Measurements from ENCODE around the gene PRRT3.

Gene PRRT3

DNA sequence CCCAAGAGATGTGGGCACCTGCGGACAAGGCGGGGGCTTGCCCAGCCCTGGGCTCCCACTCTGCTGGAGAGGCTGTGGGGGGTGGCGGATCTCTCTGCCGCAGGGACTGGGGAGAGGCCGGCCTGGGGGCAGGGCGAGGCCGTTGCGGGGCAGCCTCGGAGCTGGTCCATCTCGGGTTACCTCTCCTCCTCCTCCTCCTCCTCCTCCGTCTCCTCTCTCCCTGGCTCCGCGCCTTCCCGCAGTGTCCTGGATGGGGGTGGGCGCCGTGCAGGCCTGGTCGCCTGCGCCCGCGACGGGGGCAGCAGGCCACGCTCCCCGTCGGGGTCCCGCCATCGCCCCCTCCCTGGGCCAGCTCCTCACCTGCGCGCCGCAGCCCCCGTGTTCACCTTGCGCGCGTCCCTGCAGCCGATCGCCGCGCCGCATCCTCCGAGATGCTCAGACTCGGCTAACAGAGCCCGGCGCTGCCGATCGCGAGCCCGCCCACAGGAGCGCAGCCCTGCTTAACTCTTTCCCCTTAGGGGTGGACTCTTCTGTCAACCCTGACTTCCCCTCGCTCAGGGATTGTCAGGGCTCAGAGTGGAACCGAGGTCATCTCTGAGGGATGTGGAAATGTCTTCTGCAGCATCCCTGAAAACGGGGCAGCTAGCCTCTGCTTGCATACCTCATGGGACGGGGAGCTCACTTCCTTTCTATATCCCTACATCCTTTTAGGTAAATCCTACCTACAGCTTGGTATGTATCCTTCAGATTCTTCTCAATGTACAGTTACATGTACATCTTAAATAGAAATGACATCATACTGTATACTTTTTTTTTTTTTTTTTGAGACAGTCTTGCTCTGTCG lies at the start of gene PRRT3:
TSS of gene PRRT3 (minus strand) at position 447 of the 844 bp plus-strand sequence. CDS start 2,293 bp downstream, outside the sequence.
- peak; percentile 65 for DNase-seq (ENCODE audit: low read depth)

DNA sequence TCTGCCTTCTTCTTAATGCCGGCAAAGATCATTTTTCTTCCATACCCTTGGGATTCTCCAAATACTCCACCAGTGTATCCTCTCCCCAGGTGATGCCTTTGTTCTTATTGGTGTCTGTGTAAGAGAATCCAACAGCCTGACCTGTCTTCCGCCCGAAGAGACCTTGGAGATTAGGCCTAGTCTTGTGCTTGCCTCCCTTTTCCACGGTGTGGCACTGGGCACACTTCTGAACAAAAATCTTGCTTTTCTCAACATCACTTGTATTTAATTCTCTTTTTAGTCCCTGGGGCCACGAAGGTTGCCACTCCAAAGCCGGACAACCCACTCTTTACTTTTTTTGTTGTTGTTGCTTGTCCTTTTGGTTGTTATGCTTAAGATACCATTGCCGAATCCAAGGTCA lies 48.5 kb upstream of the PRRT3 start:
- DNase-seq (ENCODE audit: low read depth): no peak

GRCh38 chr3:9994086-9994844 lies 42.1 kb upstream of the PRRT3 start:
- no peak for DNase-seq (ENCODE audit: low read depth)

- DNase-seq (ENCODE audit: low read depth): no peak
Measured at GRCh38 chr3:9986230-9986725, 34.1 kb upstream of the PRRT3 start.

DNA sequence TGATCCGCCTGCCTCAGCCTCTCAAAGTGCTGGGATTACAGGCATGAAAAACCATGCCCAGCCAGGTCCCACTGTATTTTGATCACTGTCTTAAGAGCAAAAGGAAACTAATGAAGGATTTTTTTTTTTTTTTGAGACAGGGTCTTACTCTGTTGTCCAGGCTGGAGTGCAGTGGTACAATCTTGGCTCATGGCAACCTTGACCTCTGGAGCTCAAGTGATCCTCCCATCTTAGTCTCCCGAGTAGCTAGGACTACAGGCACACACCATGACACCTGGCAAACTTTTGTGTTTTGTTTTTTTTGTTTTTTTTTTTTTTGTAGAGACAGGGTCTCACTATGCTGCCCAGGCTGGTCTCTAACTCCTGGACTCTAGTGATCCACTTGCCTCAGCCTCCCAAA lies 28.0 kb upstream of the PRRT3 start:
- DNase-seq (ENCODE audit: low read depth): no peak

GRCh38 chr3:9978710-9979305 lies 26.6 kb upstream of the PRRT3 start:
- DNase-seq (ENCODE audit: low read depth): no peak

GRCh38 chr3:9976721-9977709 lies 24.8 kb upstream of the PRRT3 start:
- peak; percentile 18 for DNase-seq (ENCODE audit: low read depth)

- DNase-seq (ENCODE audit: low read depth): no peak
Measured at GRCh38 chr3:9970020-9970652, 17.9 kb upstream of the PRRT3 start.

GRCh38 chr3:9969632-9970019 lies 17.4 kb upstream of the PRRT3 start:
- no peak for DNase-seq (ENCODE audit: low read depth)

DNA sequence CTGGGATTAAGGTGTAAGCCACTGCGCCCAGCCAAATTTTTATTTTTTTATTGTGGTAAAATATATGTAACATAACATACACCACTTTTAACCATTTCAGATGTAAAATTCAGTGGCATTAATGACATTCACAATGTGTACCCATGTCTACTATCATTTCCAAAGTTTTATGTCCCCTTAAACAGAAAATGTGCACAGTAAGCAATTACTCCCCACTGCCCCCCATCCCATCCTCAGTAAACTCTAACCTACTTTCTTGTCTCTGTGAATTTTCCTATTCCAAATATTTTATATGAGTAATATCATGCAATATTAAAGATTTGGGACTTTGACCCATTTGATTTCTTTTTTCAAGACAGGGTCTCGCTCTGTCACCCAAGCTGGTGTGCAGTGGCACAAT lies 14.6 kb upstream of the PRRT3 start:
- DNase-seq (ENCODE audit: low read depth): no peak

GRCh38 chr3:9965200-9965875 lies 13.1 kb upstream of the PRRT3 start:
- DNase-seq (ENCODE audit: low read depth): no peak

DNA sequence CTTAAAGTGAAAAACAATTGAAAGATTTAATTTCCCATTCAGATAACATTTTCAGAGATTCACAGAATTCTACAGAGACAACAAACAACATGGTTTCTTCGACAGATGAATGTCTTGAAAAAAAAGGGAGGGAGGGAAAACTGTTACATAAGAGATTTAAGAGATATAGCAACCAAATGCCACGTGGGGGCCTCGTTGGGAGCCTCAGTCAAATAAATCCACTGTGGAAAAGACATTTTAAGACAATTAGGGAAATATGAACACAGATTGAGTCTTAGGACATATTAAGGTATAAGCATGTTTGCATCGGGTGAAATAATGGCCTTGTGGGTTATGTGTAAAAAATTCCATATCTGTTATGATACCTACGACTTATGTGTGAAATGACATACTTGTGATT lies 5.0 kb upstream of the PRRT3 start:
- no peak for DNase-seq (ENCODE audit: low read depth)

- DNase-seq (ENCODE audit: low read depth): no peak
Measured at GRCh38 chr3:9955611-9956352, 3.6 kb upstream of the PRRT3 start.

- no peak for DNase-seq (ENCODE audit: low read depth)
Measured at GRCh38 chr3:9955067-9955502, 2.9 kb upstream of the PRRT3 start.

- DNase-seq (ENCODE audit: low read depth): no peak
Measured at GRCh38 chr3:9951598-9951961, 628 bp downstream of the PRRT3 start.

- DNase-seq (ENCODE audit: low read depth): no peak
Measured at GRCh38 chr3:9951126-9951525, 1.1 kb downstream of the PRRT3 start.

GRCh38 chr3:9949626-9950025 lies 2.6 kb downstream of the PRRT3 start:
- no peak for DNase-seq (ENCODE audit: low read depth)

GRCh38 chr3:9949115-9949514 lies 3.1 kb downstream of the PRRT3 start:
- DNase-seq (ENCODE audit: low read depth): no peak

- DNase-seq (ENCODE audit: low read depth): no peak
Measured at GRCh38 chr3:9948586-9948985, 3.6 kb downstream of the PRRT3 start.

All from activated T-cell treated with anti-CD3 and anti-CD28 coated beads for 48 hours (primary cell).